H9 (cell line): Measurements from ENCODE around the gene RPS29. TPM values are rescaled to one million over a fixed set of nuclear protein-coding genes. Genes with fewer than 3 reads are reported as not detected.

Experiments
- DNase-seq: peaks from one replicate; pipeline ENCODE4 v3.0.0-alpha.2; 2017
- H2AFZ ChIP-seq: one replicate; pipeline ENCODE4 v1.6.1; 2013; ENCODE audit warnings: mild to moderate bottlenecking, low read length, control low read depth, moderate library complexity
- H2AK5ac ChIP-seq: 2 replicates; pipeline ENCODE4 v1.6.1; 2013; ENCODE audit warnings: low read length, control low read depth, mixed read lengths; ENCODE audit not compliant: insufficient read length
- H2BK120ac ChIP-seq: one replicate; pipeline ENCODE4 v1.6.1; 2013; ENCODE audit warnings: low read depth, mild to moderate bottlenecking, low read length, control low read depth, inconsistent platforms; ENCODE audit not compliant: poor library complexity, severe bottlenecking
- H2BK12ac ChIP-seq: 2 replicates; pipeline ENCODE4 v1.6.1; 2013; ENCODE audit warnings: low read length, control low read depth, mixed read lengths, low read depth; ENCODE audit not compliant: insufficient read length
- H2BK15ac ChIP-seq: 2 replicates; pipeline ENCODE4 v1.6.1; 2013; ENCODE audit warnings: low read depth, low read length, control low read depth
- H2BK20ac ChIP-seq: one replicate; pipeline ENCODE4 v1.6.1; 2013; ENCODE audit warnings: low read depth, mild to moderate bottlenecking, low read length, control low read depth, inconsistent platforms; ENCODE audit not compliant: poor library complexity, severe bottlenecking
- H2BK5ac ChIP-seq: 2 replicates; pipeline ENCODE4 v1.6.1; 2013; ENCODE audit warnings: low read length, control low read depth, mixed read lengths; ENCODE audit not compliant: insufficient read length
- H3K14ac ChIP-seq: 2 replicates; pipeline ENCODE4 v1.6.1; 2013; ENCODE audit warnings: low read length, control low read depth; ENCODE audit not compliant: insufficient read depth
- H3K18ac ChIP-seq: 2 replicates; pipeline ENCODE4 v1.6.1; 2013; ENCODE audit warnings: low read depth, mild to moderate bottlenecking, mixed read lengths, low read length, control low read depth; ENCODE audit not compliant: insufficient read length
- H3K23ac ChIP-seq: 2 replicates; pipeline ENCODE4 v1.6.1; 2013; ENCODE audit warnings: low read length, control low read depth, mixed read lengths, low read depth; ENCODE audit not compliant: insufficient read length
- H3K23me2 ChIP-seq: 2 replicates; pipeline ENCODE4 v1.6.1; 2013; ENCODE audit warnings: low read depth, mild to moderate bottlenecking, mixed read lengths, low read length, control low read depth; ENCODE audit not compliant: insufficient read length, poor library complexity, severe bottlenecking
- H3K27ac ChIP-seq: 2 replicates; pipeline ENCODE4 v1.5.1; 2013; ENCODE audit warnings: low read length, control low read depth, mixed read lengths, low read depth; ENCODE audit not compliant: insufficient read length
- H3K27me3 ChIP-seq: 2 replicates; pipeline ENCODE4 v1.6.1; 2013; ENCODE audit warnings: low read length, control low read depth, inconsistent platforms; ENCODE audit not compliant: insufficient read depth
- H3K4ac ChIP-seq: 2 replicates; pipeline ENCODE4 v1.6.1; 2013; ENCODE audit warnings: low read depth, mild to moderate bottlenecking, control low read depth, inconsistent platforms, low read length, moderate library complexity
- H3K4me1 ChIP-seq: 2 replicates; pipeline ENCODE4 v1.6.1; 2013; ENCODE audit warnings: low read length, control low read depth, inconsistent platforms; ENCODE audit not compliant: insufficient read depth
- H3K4me2 ChIP-seq: 2 replicates; pipeline ENCODE4 v1.6.1; 2013; ENCODE audit warnings: low read length, control low read depth, mixed read lengths; ENCODE audit not compliant: insufficient read length, insufficient read depth
- H3K56ac ChIP-seq: 2 replicates; pipeline ENCODE4 v1.6.1; 2013; ENCODE audit warnings: low read depth, mild to moderate bottlenecking, mixed read lengths, low read length, control low read depth; ENCODE audit not compliant: insufficient read length
- H3K79me1 ChIP-seq: 2 replicates; pipeline ENCODE4 v1.6.1; 2013; ENCODE audit warnings: low read depth, mild to moderate bottlenecking, moderate library complexity, low read length, control low read depth, inconsistent platforms; ENCODE audit not compliant: insufficient read depth, poor library complexity, severe bottlenecking
- H3K79me2 ChIP-seq: 2 replicates; pipeline ENCODE4 v1.6.1; 2013; ENCODE audit warnings: low read length, control low read depth, inconsistent platforms; ENCODE audit not compliant: insufficient read depth
- H3K9ac ChIP-seq: 2 replicates; pipeline ENCODE4 v1.6.1; 2013; ENCODE audit warnings: low read length, control low read depth, mixed read lengths; ENCODE audit not compliant: insufficient read length; ENCODE audit errors: extremely low read depth
- H3K9me3 ChIP-seq: one replicate; pipeline ENCODE4 v1.6.1; 2013; ENCODE audit warnings: low read depth, low read length, inconsistent platforms; ENCODE audit not compliant: control insufficient read depth
- H3T11ph ChIP-seq: one replicate; pipeline ENCODE4 v1.6.1; 2013; ENCODE audit warnings: mild to moderate bottlenecking, low read length, control low read depth, inconsistent platforms
- H4K20me1 ChIP-seq: one replicate; pipeline ENCODE4 v1.6.1; 2013; ENCODE audit not compliant: control insufficient read depth, insufficient read length, insufficient read depth
- H4K5ac ChIP-seq: 2 replicates; pipeline ENCODE4 v1.6.1; 2013; ENCODE audit warnings: low read depth, mild to moderate bottlenecking, mixed read lengths, low read length, control low read depth; ENCODE audit not compliant: insufficient read length
- H4K8ac ChIP-seq: replicated peaks from 2 replicates; pipeline ENCODE4 v1.6.1; 2013; ENCODE audit warnings: low read length, control low read depth, mixed read lengths, low read depth; ENCODE audit not compliant: insufficient read length
- H4K91ac ChIP-seq: 2 replicates; pipeline ENCODE4 v1.6.1; 2013; ENCODE audit warnings: low read depth, mild to moderate bottlenecking, moderate library complexity, mixed read lengths, low read length, control low read depth; ENCODE audit not compliant: insufficient read length
- H3K27ac Mint-ChIP-seq, 3 experiments: 2 replicates in 2 of 3; 3 replicates in 1 of 3; pipeline ENCODE4 v1.8.0; 2020 to 2021; ENCODE audit warnings: mixed read lengths in 3 of 3, mild to moderate bottlenecking in 1 of 3, moderate library complexity in 1 of 3
- H3K27me3 Mint-ChIP-seq: 2 replicates; pipeline ENCODE4 v1.8.0; 2021; ENCODE audit warnings: low read depth, mild to moderate bottlenecking, moderate library complexity, mixed read lengths
- H3K36me3 Mint-ChIP-seq, 3 experiments: 2 replicates in 2 of 3; 3 replicates in 1 of 3; pipeline ENCODE4 v1.8.0; 2020 to 2021; ENCODE audit warnings: low read depth in 3 of 3, mixed read lengths in 3 of 3; ENCODE audit not compliant: insufficient read depth in 1 of 3
- H3K4me1 Mint-ChIP-seq, 2 experiments: 2 replicates each; pipeline ENCODE4 v1.8.0; 2020; ENCODE audit warnings: mixed read lengths in 2 of 2
- H3K4me3 Mint-ChIP-seq, 2 experiments: 2 replicates in 1 of 2; 3 replicates in 1 of 2; pipeline ENCODE4 v1.8.0; 2020 to 2021; ENCODE audit warnings: mild to moderate bottlenecking in 2 of 2, mixed read lengths in 2 of 2, moderate library complexity in 1 of 2
- H3K9me3 Mint-ChIP-seq, 2 experiments: 2 replicates in 1 of 2; 3 replicates in 1 of 2; pipeline ENCODE4 v1.8.0; 2020; ENCODE audit warnings: mild to moderate bottlenecking in 2 of 2, mixed read lengths in 2 of 2, moderate library complexity in 1 of 2
- CTCF ChIP-seq: fragments of 200-600 bp; sonication (generic); conservative IDR thresholded peaks from 3 replicates; pipeline ENCODE4 v1.8.0; 2021; ENCODE audit warnings: antibody characterized with exemption, mild to moderate bottlenecking
- WGBS: extraction: QIAGEN DNeasy Blood & Tissue Kit; methylation state at CpG from one replicate; pipeline ENCODE4 v1.1.7; 2013; ENCODE audit warnings: missing lambda C conversion rate, low lambda C conversion rate, mixed read lengths; ENCODE audit not compliant: insufficient read length; ENCODE audit errors: extremely low coverage; 5-methylcytosine and 5-hydroxymethylcytosine counted together
- total RNA-seq: library from RNA; stranded (reverse); gene quantifications from 2 replicates; pipeline ENCODE4 v1.2.1, GENCODE V29; 2021

The RPS29 gene
- total RNA-seq, 1 experiment from 2014 or later = 1,963 TPM

DNA sequence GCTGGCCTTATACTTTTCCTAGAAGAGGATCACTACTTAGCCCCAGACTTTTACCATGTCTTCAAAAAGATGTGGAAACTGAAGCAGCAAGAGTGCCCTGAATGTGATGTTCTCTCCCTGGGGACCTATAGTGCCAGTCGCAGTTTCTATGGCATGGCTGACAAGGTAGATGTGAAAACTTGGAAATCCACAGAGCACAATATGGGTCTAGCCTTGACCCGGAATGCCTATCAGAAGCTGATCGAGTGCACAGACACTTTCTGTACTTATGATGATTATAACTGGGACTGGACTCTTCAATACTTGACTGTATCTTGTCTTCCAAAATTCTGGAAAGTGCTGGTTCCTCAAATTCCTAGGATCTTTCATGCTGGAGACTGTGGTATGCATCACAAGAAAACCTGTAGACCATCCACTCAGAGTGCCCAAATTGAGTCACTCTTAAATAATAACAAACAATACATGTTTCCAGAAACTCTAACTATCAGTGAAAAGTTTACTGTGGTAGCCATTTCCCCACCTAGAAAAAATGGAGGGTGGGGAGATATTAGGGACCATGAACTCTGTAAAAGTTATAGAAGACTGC, 35.9 kb upstream of the RPS29 start:
- H3K36me3 Mint-ChIP-seq = peaks cover 12 to 45% (median 21%) of the 10 kb centered on the region in 3 experiments

More for the DNA sequence above, 35.9 kb upstream of the RPS29 start:
- H3K27me3 Mint-ChIP-seq = no peaks in the 10 kb centered on the region
- no peak overlapping the region for H3K18ac ChIP-seq
- no peaks in the 10 kb centered on the region for H4K20me1 ChIP-seq
- H3T11ph ChIP-seq = no peak overlapping the region
- H3K4me1 ChIP-seq = peaks cover 4% of the 10 kb centered on the region; the same call in 1 of the 2 replicates
- H3K27ac Mint-ChIP-seq = no peak overlapping the region
- no peaks in the 10 kb centered on the region for H3K79me1 ChIP-seq
- no peak overlapping the region for H2BK15ac ChIP-seq
- no peak overlapping the region for H2AFZ ChIP-seq
- H3K14ac ChIP-seq = no peak overlapping the region
- H3K4me3 Mint-ChIP-seq = peak overlapping the region; percentile 99
- H2AK5ac ChIP-seq = no peak overlapping the region
- no peaks in the 10 kb centered on the region for H3K9me3 ChIP-seq
- DNase-seq = no peak
- H2BK12ac ChIP-seq = no peak overlapping the region
- no peak overlapping the region for H4K8ac ChIP-seq
- H4K91ac ChIP-seq = no peak overlapping the region
- no peaks in the 10 kb centered on the region for H3K27me3 ChIP-seq
- H3K23me2 ChIP-seq = peaks cover 12% of the 10 kb centered on the region
- WGBS = no CpG with 5 or more reads among the region's 3 CpGs
- H3K4me2 ChIP-seq = peak overlapping the region; percentile 95
- H3K4me1 Mint-ChIP-seq = peaks cover 20 to 23% of the 10 kb centered on the region in 2 experiments
- no peak overlapping the region for H3K56ac ChIP-seq
- no peak overlapping the region for H2BK120ac ChIP-seq
- peak overlapping the region; percentile 35 for H3K9ac ChIP-seq
- no peak overlapping the region for H3K27ac ChIP-seq
- no peak overlapping the region for H2BK20ac ChIP-seq
- no peak overlapping the region for H3K4ac ChIP-seq
- TF ChIP-seq CTCF = no peak
- H2BK5ac ChIP-seq = no peak overlapping the region
- H3K23ac ChIP-seq = no peak overlapping the region
- H3K79me2 ChIP-seq = peaks cover 12% of the 10 kb centered on the region; the same call in 1 of the 2 replicates
- no peaks in the 10 kb centered on the region; a peak in 1 of 5 replicates for H3K9me3 Mint-ChIP-seq
- H4K5ac ChIP-seq = no peak overlapping the region
